HG03060 (cell line): Measurements from ENCODE around the gene POU2AF1.

Source experiments
- ATAC-seq: cut with Tn5 transposase; IDR thresholded peaks from one replicate; pipeline ENCODE4 v1.9.1; 2021; ENCODE audit warnings: low read depth, moderate number of reproducible peaks; ENCODE audit not compliant: unreplicated experiment

Gene POU2AF1

DNA sequence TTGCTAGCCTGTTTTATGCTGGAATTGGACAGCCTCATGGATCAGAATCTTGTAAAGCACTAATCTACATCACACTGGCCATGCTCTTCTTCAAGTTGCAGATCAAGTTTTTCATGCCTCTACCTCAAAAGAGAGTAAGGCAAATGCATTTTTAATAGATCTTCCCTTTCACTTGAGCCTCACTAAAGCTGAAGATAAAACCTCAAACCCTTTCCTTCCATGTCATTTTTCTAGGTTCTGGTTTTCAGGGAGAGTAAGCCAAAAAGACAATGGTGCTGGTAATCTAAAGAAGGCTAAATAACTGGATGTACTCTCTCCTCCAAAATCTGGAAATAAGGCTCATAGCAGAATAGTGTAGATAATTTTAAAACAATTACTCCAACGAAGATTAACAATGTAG lies 28.3 kb downstream of the POU2AF1 start:
- ATAC-seq: no peak

DNA sequence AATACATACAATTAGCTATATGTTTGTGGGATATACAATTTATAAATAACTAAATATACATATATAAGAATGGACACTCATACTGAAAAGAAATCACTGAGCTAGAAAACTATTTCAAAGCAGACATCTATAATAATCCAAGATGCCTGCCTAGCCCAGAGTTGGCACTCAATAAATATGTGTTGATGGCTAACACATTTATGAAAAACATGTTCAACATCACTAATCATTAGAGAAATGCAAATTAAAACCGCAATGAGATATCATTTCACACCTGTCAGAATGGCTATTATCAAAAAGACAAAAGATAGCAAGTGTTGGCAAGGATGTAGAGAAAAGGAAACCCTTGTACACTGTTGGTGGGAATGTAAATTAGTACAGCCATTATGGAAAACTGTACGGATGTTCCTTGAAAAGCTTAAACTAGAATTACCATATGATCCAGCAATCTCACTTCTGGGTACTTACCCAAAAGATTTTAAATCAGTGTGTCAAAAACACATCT lies 29.8 kb downstream of the POU2AF1 start:
- no peak for ATAC-seq

DNA sequence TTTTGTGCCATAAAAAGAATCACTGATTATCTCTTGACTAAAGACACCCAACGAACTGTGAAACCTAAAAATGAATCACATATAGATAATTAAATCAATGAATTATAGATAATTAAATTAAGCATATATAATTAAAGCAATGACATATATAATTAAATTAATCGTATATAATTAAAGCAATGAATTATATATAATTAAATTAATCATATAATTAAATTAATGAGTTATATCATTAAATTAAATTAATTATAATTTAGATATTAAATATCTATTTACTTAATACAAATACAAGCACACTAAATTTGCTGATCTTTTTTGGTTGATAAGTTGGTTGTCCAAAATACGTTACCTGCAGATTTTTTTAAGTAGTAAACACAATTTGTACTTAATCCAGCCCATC lies 30.9 kb downstream of the POU2AF1 start:
- ATAC-seq: no peak

DNA sequence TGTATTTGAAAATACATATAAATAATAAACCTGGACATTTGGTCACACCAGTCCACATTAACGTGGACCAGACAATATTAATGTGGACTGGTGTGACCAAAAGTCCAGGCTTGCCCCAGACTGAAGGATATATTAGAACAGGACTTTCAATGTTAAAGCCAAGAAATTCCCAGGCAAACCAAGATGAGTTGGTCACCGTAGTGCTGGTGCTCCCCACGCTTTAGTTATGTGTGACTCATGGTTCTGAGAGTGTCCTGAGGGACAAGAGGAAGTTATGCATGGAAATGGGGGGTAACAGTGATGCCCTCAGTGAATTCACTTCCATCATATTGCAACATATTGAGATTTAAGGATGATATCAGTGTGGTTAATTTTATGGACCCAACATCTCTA lies 31.4 kb downstream of the POU2AF1 start:
- no peak for ATAC-seq

DNA sequence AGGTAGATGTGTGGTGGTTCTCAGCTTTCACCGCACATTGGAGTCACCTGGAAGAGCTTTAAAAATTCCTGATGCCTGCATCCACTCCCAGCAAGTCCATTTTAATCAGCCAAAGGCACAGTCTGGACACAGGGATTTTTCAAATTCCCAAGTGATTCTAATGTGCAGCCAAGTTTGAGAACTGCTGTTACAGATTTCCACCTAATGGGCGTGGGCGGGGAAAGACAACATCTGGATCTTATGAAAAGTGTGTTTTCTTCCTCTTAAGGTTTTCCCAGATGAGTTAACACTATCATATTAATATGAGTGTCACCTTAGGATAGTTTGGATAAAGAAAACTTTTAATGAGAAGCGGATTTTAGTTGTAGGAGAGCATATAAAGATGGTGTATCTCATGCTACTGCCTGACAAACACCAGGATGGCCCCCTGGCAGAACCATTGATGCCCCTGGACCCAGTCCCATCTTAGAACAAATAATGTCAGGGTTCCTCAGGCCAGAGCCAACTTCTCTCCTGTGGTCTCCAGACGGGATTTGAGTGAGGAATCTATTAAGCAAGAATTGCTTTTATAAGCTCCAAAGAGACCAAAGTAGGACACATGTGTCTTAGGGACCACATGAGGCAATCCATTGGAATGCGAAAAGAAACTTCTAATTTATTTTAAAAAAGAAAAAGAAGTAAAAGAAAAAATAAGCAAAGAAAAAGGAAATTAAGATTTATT lies 31.9 kb downstream of the POU2AF1 start:
- no peak for ATAC-seq

DNA sequence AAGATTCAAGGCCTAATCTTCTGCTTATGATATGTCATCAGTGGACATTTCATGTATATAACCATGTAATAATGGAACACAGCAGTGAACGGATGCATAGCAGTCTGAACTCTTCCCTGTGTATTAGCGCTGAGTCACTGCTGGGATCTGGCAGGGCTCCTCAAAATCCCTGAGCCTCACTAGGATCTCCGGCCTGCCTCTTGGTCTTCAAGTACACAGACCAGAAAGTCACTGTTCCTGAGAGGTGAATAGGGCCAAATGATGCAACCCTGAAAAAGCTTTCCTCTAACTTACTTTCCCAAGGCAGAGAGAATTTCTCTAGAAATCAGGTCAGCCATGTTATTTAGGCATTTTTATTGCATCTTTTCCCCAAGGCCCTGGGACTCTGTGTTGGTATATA lies 35.0 kb downstream of the POU2AF1 start:
- ATAC-seq: no peak

DNA sequence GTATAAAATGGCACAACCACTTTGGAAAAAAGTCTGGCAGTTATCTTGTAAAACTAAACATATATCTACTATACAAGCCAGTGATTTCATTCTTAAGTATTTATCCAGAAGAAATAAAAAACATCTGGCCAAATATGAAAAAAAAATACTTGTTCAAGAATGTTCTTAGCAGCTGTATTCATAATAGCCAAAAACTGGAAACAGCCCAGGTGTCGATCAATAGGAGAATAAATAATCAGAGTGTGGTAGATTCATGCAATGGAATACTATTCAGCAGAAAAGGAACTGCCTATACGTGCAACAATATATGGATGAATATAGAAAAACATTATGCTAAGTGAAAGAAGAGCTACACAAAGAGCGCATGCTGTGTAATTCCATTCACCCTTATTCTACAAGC lies 36.7 kb downstream of the POU2AF1 start:
- ATAC-seq: no peak

DNA sequence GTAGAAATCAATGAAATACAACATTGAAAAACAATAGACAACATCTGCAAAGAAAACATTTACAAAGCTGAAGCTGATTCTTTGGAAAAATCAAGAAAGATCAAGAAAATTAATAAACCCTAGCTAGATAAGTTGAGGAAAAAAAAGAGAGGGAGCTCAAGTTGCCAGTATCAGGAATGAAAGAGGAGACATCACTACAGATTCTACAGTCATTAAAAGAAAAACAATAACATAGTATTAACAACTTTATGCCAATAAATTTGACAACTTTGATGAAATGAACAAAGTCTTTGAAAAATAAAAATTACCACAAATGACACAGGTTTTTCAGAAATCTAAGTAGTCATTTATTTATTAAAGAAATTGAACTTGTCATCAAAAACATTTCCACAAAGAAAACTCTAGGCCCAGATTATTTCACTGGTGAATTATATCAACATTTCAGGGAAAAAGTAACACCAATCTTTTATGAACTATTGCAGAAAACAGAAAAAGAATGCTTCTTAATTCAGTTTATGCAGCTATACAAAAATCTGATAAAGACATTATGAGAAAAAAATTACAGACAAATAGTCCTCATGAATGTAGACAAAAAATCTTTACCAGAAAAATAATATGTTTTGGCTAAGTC lies 39.2 kb downstream of the POU2AF1 start:
- no peak for ATAC-seq

DNA sequence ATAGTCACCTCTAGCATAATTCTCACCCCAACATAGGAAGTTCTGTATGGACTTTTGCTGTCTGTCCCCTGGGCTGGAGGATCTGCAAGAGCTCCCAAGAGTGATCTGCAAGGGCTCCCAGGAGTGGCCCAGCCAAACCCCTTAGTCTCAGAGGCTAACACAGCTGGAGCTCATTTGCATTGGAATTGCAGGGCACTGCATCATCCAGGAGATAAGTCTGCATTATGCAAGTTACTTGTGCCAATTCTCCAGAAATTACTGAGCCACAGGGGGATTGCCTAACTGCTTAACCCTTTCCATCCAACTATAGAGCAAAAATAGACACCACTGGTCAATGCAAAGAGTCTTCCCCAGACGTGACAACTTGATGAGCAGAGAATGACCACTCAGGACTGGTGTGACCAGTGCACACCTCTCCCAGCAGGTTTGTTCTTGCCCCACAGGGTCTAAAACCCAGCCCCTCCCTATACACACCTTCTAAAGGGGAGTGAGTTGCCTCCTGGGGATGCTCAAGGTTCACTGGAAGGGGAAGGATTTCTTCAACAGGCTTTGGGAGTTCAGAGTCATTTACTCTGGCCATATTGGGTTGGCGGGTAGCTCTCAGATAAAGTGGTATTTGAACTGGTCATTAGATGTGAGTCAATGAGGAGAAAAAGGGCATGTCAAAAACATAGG lies 42.4 kb downstream of the POU2AF1 start:
- ATAC-seq: no peak

DNA sequence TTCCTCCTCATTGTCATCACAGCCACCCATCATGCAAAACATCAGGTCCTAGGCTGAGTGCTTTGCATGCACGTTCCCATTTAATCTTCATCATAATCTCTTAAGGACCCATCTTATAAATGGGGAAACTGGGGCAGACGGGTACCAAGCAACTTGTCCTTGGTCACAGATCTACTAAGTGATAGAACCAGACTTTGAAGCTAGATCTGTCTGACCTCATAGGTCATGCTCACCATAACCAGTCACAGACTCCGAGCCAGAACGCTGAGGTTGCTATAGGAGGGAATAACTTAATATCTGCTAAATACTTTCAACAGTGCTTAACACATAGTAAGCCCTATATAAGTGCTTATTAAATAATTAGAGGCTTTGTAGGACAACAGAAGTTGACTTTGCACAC lies 43.0 kb downstream of the POU2AF1 start:
- no peak for ATAC-seq

DNA sequence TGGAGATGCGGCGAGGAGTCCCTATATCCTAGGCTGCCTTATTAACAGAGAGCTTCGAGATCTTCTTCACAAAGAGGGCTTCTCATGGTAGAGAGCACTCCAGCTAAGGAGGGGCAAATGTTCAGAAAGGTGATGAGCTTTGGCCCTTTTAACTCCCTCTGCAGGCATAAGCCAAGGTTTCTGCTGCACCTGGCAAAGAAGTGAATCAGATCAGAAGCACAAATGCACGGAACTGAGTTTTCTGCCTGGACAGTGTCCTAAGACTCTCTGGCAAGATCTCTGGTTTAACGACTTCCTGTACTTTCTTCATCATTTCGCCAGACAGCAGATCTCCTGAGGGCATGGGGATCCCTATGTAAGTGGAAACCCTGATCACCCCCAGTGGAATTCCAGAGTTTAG lies 43.5 kb downstream of the POU2AF1 start:
- no peak for ATAC-seq

DNA sequence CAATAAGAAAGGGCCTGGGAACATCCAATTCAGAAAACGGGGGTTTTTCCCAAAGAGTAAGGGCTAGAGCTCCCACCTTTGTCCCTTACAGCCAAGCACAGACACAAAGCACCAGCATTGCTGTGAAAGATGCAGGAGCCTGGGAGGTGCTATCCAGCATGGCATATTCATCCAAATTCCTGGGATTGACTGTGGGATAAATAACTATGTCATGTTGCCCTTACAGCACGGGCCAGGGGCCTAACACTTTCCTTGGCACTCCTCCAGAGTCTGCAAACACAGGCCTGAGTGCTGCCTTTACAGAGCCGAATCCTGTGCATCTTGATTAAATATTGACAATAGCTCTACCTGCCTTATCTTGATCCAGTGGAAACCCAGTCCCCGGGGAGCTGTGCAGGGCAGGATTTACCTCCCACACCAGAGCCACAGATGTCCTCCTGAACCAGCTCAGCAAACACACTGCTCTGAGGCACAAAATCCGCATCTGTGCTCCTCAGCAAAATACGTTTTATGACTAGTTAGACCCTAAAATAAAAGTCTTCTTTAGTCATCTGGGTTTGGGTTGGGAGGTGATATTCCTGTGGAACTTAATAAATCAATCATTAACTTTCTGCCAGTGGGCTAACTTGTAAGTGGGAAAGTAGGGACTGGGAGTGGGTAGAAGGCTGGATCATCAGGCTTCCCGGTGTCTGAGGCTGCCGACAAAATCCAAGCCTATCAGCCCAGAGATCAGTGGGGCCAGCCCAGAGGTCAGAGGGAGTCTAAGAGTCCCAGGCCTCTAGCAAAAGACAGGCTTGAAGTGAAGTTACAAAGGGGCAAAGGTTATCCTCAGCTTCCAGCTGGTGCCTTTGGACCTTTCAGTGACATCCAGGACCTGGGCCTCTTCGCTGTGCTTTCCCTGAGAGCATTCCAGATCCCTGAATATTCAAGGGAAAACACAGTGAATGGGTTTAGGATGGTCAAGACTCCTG lies 44.3 kb downstream of the POU2AF1 start:
- no peak for ATAC-seq

DNA sequence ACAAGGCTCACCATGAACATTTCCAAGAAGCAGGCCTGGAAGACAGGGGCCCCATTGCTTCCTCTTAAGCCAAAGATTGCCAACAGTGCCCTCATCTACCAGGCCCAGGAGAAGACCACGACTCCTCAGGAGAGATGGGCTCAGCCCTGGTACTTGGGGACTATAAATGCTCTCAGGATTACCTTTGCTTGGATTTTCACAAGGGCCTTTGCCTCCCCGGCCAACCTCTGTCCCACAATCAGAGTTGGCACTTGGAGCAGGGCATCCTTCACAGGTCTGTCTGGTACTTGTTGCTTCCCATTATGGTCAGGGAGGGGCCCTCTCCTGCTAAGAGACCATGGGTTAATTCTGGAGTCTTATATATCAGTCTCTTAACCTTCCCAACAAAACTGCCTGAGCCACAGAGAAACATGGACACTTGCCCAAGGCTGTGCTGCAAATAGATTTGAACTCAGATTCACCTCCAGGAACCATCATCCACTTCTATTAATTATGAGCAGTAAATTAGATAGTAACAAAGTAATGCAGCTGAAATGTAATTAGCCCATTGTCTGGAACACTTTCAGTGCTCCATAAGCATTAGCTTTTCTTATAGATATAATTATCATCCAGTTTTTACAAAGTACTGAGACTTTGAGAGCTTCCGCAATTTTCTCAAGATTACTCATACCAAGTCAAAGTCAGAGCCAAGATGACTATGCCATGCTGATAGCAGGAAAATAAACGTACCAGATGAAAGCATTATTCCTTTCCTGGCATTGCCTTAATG lies 47.2 kb downstream of the POU2AF1 start:
- no peak for ATAC-seq

DNA sequence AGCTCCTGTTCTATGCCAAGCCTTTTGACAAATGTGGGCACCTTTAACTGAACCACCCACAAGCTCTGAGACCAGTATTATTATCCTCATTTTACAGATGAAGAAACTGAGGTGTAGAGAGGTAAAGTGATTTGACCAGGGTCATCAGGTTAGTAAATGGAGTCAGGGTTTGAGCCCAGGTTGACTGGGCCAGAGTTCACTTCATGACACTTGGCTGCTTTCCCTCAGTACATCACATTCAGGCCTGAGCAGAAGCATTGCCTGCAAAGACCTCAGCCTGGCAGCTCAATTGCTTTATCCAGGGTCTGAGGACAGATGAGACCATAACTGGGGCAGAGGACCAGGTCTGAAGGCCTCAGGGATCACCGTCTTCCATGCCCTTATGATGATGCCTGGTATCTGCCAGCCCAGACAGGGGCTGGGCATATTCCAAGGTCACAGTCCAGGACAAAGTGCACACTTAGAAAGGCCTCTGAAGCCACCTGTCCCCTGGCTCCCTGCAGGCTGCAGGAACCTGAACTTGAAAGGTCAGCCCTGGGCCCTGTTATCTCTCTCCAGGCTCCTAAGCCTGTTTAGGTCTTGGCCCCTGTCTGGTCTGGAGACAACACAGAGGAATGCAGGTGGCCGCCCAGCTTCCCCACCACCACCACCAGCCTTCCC lies 48.7 kb downstream of the POU2AF1 start:
- no peak for ATAC-seq

DNA sequence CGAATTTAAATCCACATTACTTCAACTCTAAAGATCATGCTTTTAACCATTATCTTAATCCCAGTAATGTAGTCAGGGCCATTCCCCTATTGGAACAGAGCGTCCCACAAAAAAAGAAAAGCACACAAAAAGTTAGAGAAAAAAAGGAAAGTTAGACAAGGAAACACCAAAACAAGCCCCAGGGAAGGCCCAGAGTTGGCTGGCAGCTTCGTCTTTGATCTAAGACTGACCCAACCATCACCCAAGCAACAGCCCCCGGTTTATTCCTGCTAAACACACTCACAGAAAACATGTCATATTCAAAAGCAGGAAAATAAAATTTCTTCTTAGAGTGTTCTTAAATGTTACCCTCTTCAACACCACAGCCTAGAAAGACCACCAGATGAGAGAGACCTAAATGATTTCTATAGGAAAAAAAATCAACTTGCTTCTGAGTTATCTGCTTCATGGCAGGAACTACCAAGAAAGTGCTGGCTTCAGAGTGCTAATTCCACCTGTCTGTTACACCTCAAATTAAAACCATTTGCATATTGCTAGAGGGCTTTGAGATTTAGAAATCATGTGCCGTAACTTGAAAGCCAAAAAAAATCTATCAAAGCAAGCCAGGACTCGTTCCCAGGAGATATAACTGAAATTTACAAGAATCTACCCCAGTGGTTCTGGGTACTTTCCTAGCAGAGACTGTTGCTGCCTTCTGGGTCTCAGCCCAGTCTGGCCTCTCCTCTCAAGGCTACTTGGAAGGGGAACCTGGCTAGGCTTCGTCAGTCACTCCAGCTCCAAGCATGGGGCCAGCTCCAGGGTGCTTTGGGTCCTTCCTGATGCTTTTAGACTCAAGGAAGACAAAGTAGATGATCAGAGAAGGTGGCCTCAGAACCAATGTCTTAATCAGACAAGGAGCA lies 49.5 kb downstream of the POU2AF1 start:
- no peak for ATAC-seq

DNA sequence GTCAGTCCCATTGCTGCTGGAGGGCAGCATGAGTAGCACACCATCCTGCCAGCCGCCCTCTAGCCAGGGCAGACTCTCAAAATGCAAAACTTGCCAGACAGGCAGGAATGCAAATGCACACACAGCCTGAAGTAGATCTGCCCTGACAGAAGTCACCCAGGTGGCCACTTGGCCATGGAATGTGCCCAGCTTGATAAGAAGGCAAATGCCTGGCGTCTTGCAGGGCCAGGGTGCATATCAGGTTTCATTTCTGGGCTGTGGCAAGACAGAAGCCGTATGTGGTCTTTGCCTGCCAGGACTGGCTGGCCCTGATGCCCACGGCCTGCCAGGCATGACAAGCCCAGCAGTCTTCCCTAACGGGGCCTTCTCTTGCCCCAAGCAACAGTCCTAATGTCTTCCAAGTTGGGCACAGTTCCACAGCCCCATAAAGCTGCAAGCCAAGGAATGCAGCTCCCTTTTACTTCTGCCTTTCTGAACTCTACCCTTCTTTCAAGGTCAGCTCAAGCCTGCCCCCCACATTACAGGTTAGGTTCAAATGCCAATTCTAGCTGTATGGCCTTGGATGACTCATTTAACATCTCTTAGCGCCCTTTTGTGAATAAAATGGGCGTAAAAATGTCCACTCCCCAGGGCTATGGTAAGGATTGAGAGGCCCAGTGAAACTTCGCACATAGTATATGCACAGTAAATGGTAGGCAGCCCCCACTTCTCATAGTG lies 51.0 kb downstream of the POU2AF1 start:
- no peak for ATAC-seq

DNA sequence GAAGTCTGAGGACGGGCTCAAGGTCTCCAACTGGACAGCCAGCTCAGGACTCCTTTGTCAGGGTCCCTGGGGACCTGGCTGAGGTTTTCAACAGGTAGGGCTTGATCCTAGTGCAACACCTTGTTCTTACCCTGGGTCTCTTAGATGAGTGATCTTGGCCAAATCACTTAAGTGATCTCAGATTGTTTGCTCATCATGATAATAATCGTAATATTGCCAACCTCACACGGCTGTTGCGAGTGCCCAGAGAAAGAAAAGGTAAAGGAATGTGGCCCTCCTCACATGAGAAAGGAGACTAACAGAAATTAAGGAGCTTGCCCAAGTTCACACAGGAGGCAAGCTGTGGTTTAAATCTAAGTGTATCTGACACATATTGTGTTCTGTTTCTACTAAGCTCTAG lies 52.3 kb downstream of the POU2AF1 start:
- no peak for ATAC-seq

DNA sequence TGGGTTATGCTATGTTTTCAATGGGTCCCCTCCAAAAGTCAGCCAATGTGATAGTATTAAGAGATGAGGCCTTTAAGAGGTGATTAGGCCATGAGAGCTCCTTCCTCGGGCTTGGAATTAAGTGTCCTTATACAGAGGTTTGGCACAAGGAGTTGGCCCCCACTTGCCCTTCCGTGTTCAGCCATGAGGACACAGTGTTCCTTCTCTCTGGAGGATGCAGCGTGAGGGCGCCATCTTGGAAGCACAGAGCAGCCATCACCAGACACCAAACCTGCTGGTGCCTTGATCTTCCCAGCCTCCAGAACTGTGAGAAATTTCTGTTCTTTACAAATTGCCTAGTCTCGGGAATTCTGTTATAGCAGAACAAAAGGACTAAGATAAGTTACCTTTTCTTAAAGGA lies 53.8 kb downstream of the POU2AF1 start:
- ATAC-seq: no peak
